ENCODE data around the gene PRKG1.

DNA sequence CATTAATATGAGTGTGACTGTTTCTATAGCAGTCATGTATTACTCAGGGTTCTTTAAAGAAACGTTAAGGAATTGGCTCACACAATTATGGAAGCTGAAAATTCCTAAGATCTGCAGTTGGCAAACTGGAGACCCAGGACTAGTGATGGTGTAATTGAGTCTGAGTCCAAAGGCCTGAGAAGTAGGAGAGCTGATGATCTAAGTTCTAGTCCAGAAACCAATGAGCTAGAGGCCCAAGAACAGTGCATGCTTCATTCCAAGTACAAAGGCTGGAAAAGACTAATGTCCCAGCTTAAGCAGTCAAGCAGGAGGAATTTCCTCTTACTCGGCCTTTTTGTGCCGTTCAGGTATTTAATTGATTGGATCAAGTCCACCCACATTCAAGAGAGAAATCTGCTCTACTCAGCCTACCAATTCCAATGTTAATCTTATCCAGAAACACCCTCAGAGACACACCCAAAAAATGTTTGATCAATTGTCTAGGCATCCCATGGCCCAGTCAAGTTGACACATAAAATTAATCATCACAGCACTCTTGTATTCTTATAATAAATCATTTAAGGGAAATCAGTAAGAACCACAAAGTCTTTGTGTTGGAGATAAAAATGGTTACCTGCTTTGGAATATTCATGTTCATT lies 312.1 kb downstream of the PRKG1 start:
- TF ChIP-seq, protein P1, sequence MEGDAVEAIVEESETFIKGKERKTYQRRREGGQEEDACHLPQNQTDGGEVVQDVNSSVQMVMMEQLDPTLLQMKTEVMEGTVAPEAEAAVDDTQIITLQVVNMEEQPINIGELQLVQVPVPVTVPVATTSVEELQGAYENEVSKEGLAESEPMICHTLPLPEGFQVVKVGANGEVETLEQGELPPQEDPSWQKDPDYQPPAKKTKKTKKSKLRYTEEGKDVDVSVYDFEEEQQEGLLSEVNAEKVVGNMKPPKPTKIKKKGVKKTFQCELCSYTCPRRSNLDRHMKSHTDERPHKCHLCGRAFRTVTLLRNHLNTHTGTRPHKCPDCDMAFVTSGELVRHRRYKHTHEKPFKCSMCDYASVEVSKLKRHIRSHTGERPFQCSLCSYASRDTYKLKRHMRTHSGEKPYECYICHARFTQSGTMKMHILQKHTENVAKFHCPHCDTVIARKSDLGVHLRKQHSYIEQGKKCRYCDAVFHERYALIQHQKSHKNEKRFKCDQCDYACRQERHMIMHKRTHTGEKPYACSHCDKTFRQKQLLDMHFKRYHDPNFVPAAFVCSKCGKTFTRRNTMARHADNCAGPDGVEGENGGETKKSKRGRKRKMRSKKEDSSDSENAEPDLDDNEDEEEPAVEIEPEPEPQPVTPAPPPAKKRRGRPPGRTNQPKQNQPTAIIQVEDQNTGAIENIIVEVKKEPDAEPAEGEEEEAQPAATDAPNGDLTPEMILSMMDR (IDR thresholded peaks at IDR 0.05; ENCODE audit: low read depth, low read length, poor library complexity, severe bottlenecking) = no peak
- TF ChIP-seq EZH2phosphoT487 (IDR thresholded peaks at IDR 0.05; ENCODE audit: borderline replicate concordance, low read length) = no peak
